Duodenal mucosa (tissue), 2 donors: ENCODE results near the gene NFAT5.

Source experiments
- H3K27ac ChIP-seq: one replicate; pipeline ENCODE4 v1.7.0; 2013; ENCODE audit warnings: low read depth, low read length
- H3K27me3 ChIP-seq, 2 donors: one replicate each; pipeline ENCODE4 v1.7.0; 2013; ENCODE audit warnings: low read length in 2 of 2, control low read depth in 1 of 2; ENCODE audit not compliant: insufficient read depth in 2 of 2, control insufficient read depth in 1 of 2
- H3K36me3 ChIP-seq, 2 donors: one replicate each; pipeline ENCODE4 v1.7.0; 2013; ENCODE audit warnings: low read length in 2 of 2, control low read depth in 1 of 2; ENCODE audit not compliant: insufficient read depth in 2 of 2, control insufficient read depth in 1 of 2
- H3K4me1 ChIP-seq, 2 donors: one replicate each; pipeline ENCODE4 v1.7.0; 2013; ENCODE audit warnings: low read length in 2 of 2, control low read depth in 1 of 2; ENCODE audit not compliant: insufficient read depth in 2 of 2, control insufficient read depth in 1 of 2
- H3K4me3 ChIP-seq, 2 donors: one replicate each; pipeline ENCODE4 v1.7.0; 2013; ENCODE audit warnings: low read length in 2 of 2, low read depth in 1 of 2
- H3K9ac ChIP-seq, 2 donors: one replicate each; pipeline ENCODE4 v1.7.0; 2013; ENCODE audit warnings: low read length in 2 of 2, low read depth in 1 of 2
- H3K9me3 ChIP-seq, 2 donors: one replicate each; pipeline ENCODE4 v1.7.0; 2013; ENCODE audit warnings: low read length in 2 of 2, control low read depth in 1 of 2; ENCODE audit not compliant: control insufficient read depth in 1 of 2

NFAT5 gene

GRCh38 chr16:69712914-69713581, 147.3 kb downstream of the NFAT5 start:
- no peaks in the 10 kb centered on the region for H3K27me3 ChIP-seq
- H3K9ac ChIP-seq: no peak overlapping the region
- H3K36me3 ChIP-seq: peaks cover 15 to 42% of the 10 kb centered on the region in 2 donors
- peaks cover 0 to 8% of the 10 kb centered on the region in 2 donors for H3K4me1 ChIP-seq
- H3K4me3 ChIP-seq: no peak overlapping the region
- no peak overlapping the region for H3K27ac ChIP-seq
- H3K9me3 ChIP-seq: no peaks in the 10 kb centered on the region

DNA sequence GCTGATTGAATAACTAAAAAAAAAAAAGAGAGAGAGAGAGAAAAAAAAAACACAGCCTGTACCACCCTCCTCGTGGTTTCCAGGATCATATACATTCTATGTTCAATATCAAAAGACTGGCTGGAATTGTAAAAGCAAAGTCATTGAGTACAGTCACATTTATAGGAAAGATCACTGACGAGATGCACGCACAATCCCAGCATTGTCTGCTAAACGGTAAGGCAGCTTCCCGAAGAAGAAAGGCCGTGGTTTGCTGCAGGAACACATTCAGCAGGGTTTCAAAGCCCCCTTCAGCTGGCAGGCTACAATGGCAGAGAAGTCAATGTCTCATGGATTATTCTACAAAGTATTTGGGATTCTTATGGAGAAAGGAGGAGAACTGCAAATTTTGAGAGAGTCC, 151.3 kb downstream of the NFAT5 start:
- Histone ChIP-seq H3K9me3 (no peaks in the 10 kb centered on the region), H3K4me1 (no peaks in the 10 kb centered on the region), H3K36me3 (peaks cover 18 to 41% of the 10 kb centered on the region in 2 donors), H3K27me3 (no peaks in the 10 kb centered on the region), H3K27ac (no peak overlapping the region), H3K4me3 (no peak overlapping the region), H3K9ac (no peak overlapping the region)

DNA sequence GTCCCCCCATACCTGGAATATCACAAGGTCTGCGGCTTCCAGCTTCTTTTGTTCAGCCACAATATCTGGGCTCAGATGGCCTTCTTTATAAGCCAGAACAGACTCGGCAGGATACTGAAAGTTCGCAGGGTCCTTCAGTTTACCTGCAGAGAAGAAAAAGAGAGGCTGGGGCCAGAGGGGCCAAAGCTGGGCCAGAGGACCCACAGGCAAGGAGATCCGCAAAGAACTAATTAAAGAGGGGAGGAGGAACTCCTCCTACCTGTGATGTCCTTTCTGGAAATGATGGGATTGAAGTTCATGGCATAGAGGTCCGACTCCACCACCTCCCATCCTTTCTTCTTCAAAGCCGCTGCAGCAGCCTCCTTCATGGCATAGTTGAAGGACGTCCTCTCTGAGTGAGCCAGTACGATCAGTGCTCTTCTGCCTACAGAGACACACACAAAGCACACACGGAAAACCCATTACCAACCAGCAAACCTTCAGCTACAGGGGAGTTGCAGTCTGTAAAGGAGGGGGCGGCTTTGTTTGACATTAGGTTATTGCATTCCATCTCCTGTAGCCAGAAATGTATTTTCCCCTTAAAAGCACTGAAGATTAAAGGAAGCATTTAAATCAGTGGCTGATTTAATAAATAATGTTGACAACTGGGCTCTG, 152.5 kb downstream of the NFAT5 start:
- no peak overlapping the region for H3K9ac ChIP-seq
- H3K4me1 ChIP-seq: peaks cover 5 to 6% of the 10 kb centered on the region in 2 donors
- no peaks in the 10 kb centered on the region for H3K27me3 ChIP-seq
- peaks cover 18 to 30% of the 10 kb centered on the region in 2 donors for H3K36me3 ChIP-seq
- H3K9me3 ChIP-seq: no peaks in the 10 kb centered on the region
- no peak overlapping the region for H3K4me3 ChIP-seq
- H3K27ac ChIP-seq: no peak overlapping the region

GRCh38 chr16:69720822-69721430, 155.2 kb downstream of the NFAT5 start:
- H3K4me1 ChIP-seq: peaks cover 16 to 18% of the 10 kb centered on the region in 2 donors
- no peak overlapping the region for H3K27ac ChIP-seq
- H3K27me3 ChIP-seq: no peaks in the 10 kb centered on the region
- H3K4me3 ChIP-seq: no peak overlapping the region
- H3K9me3 ChIP-seq: no peaks in the 10 kb centered on the region
- H3K36me3 ChIP-seq: peaks cover 13 to 15% of the 10 kb centered on the region in 2 donors
- no peak overlapping the region for H3K9ac ChIP-seq

DNA sequence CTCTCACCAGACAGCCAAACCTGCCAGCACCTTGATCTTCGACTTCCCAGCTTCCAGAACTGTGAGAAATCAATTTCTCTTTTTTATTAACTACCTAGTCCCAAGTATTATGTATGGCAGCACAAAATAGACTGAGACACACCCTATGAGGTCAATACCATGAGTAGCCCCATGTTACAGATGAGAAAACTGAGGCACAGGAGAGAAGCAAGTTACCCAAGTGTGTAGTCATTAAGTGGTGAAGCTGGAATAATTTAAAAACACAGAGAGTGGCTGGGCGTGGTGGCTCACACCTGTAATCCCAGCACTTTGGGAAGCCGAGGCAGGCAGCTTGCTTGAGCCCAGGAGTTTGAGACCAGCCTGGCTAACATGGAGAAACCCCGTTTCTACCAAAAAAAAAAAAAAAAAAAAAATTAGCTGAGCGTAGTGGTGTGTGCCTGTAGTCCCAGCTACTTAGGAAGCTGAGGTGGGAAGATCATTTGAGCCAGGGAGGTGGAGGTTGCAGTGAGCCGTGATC, 155.7 kb downstream of the NFAT5 start:
- Histone ChIP-seq H3K4me1 (peaks cover 18% of the 10 kb centered on the region in 2 donors), H3K4me3 (no peak overlapping the region), H3K27me3 (no peaks in the 10 kb centered on the region), H3K9me3 (no peaks in the 10 kb centered on the region), H3K9ac (no peak overlapping the region), H3K36me3 (peaks cover 13 to 15% of the 10 kb centered on the region in 2 donors), H3K27ac (no peak overlapping the region)

GRCh38 chr16:69724414-69724873, 158.7 kb downstream of the NFAT5 start:
- no peaks in the 10 kb centered on the region for H3K36me3 ChIP-seq

GRCh38 chr16:69724981-69725479, 159.3 kb downstream of the NFAT5 start:
- Histone ChIP-seq H3K4me3 (peak overlapping the region; percentile 29 to 31), H3K27ac (peak overlapping the region; percentile 60), H3K36me3 (no peaks in the 10 kb centered on the region), H3K9me3 (no peaks in the 10 kb centered on the region), H3K4me1 (peaks cover 25 to 27% of the 10 kb centered on the region in 2 donors), H3K27me3 (no peaks in the 10 kb centered on the region), H3K9ac (peak overlapping the region; percentile 26 to 28)

More at GRCh38 chr16:69724414-69724873, 158.7 kb downstream of the NFAT5 start:
- Histone ChIP-seq H3K27ac (peak overlapping the region; percentile 60), H3K4me3 (peak overlapping the region; percentile 29 to 31), H3K9me3 (no peaks in the 10 kb centered on the region), H3K27me3 (no peaks in the 10 kb centered on the region), H3K4me1 (peaks cover 25 to 27% of the 10 kb centered on the region in 2 donors), H3K9ac (peak overlapping the region in 1 of 2 donors; percentile 28)

DNA sequence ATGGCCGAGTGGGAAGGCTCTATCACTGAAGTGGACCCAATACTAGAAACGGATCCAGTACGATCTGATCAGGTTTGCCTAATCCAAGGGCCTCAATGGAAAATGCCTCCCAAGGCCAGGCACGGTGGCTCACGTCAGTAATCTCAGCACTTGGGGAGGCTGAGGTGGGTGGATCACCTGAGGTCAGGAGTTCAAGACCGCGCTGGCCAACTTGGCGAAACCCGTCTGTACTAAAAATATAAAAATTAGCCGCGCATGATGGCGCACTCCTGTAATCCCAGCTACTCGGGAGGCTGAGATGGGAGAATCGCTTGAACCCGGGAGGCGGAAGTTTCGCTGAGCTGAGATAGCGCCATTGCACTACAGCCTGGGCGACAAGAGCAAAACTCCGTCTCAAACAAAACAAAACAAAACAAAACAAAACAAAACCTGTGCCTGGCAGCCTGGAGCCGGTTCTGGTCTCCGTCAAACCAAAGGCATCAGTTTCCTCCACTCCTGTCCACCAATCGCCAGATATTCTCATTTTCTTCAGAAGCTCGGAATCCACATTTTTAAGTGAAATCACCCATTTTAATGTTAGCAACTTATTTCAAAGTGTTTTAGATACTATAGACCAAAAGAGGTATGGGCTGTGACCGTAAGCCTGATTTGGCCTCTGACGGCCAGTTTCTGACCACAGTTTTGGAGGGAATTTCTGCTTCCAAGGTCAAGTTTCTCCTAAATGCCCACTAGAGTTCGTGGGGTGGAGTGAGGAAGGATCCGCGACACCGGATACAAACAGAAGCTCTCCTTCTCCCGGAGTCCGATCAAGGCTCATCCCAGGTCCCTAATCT, 159.9 kb downstream of the NFAT5 start:
- Histone ChIP-seq H3K27ac (peak overlapping the region; percentile 79), H3K4me1 (peaks cover 25 to 27% of the 10 kb centered on the region in 2 donors), H3K27me3 (no peaks in the 10 kb centered on the region), H3K4me3 (peak overlapping the region; percentile 85 to 90), H3K9ac (peak overlapping the region; percentile 72 to 80), H3K36me3 (no peaks in the 10 kb centered on the region), H3K9me3 (no peaks in the 10 kb centered on the region)

GRCh38 chr16:69726313-69727060, 160.7 kb downstream of the NFAT5 start, which contains the start of gene NQO1:
TSS of gene NQO1 (minus strand) at chr16:69726560. CDS start at chr16:69726439, 121 bp downstream.
- peak within 1 kb of the TSS; percentile 79 for H3K27ac ChIP-seq
- peak within 1 kb of the TSS; percentile 85 to 90 for H3K4me3 ChIP-seq
- peak within 1 kb of the TSS; percentile 72 to 80 for H3K9ac ChIP-seq
- no peaks in the 10 kb centered on the region for H3K27me3 ChIP-seq
- no peaks in the 10 kb centered on the region for H3K9me3 ChIP-seq
- no peaks in the 10 kb centered on the region for H3K36me3 ChIP-seq
- peaks cover 25 to 27% of the 10 kb centered on the region in 2 donors for H3K4me1 ChIP-seq
